Activated CD4-positive, alpha-beta T cell treated with anti-CD3 and anti-CD28 coated beads for 4 hours (primary cell): Measurements from ENCODE around the gene OTULINL.

Source experiments
- DNase-seq, 2 donors: peaks; one replicate each; pipeline ENCODE4 v3.0.0-alpha.2; 2020

Gene OTULINL

GRCh38 chr5:14603141-14603540 lies 21.5 kb downstream of the OTULINL start:
- DNase-seq, result no peak

GRCh38 chr5:14607104-14607503 lies 25.5 kb downstream of the OTULINL start:
- DNase-seq, result no peak

DNA sequence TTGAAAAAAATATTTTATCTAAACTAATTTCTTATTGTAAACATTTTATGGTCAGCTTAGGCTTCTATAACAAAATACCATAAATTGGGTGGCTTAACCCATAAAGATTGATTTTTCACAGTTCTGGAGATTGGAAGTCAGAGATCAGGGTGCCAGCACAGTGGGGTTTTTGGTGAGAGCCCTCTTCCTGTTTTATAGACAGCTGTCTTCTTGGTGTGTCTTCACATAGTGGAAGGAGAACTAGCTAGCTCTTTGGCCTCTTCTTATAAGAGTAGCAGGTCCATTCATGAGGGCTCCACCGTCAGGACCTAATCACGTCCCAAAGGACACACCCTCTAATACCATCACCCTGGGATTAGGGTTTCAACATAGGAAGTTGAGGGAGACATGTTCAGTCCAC lies 26.6 kb downstream of the OTULINL start:
- DNase-seq, result no peak

- DNase-seq, result no peak
Measured at GRCh38 chr5:14611737-14612136, 30.1 kb downstream of the OTULINL start.

DNA sequence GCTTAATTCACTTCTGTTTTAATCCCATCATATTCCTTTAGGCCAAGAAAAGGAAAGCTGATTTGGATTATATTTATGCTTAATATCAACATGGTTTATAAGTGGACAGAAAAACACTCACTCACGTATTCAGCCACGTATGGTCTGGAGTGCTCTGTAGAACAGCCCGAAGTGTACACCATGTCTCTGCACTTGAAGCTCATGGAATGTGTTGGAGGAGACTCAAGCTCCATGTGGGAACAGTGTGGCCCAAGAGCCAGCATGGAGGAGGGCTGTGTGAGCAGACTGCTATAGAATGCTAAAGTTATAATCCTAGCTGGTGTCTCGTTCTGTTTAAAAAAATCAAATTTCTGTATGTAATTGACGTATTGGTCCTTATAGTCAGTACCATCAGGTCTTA lies 32.9 kb downstream of the OTULINL start:
- no peak for DNase-seq

GRCh38 chr5:14615365-14615764 lies 33.8 kb downstream of the OTULINL start:
- DNase-seq, result no peak

- DNase-seq, result no peak
Measured at GRCh38 chr5:14617441-14617840, 35.8 kb downstream of the OTULINL start.

DNA sequence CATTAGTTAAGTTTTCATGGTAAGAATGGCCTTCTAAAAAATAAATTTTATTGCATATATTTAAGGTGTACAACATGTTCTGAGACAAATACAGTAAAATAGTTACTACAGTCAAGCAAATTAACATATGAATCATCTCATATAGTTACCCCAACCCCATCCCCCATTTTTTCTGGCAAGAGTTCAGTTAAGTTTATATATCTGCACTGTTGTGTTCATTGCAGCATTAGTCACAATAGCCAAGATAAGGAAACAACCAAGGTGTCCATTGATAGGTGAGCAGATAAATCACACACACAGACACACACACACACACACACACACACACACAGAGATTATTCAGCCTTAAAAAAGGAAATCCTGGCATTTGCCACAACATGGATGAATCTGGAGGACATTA lies 45.7 kb downstream of the OTULINL start:
- no peak for DNase-seq

DNA sequence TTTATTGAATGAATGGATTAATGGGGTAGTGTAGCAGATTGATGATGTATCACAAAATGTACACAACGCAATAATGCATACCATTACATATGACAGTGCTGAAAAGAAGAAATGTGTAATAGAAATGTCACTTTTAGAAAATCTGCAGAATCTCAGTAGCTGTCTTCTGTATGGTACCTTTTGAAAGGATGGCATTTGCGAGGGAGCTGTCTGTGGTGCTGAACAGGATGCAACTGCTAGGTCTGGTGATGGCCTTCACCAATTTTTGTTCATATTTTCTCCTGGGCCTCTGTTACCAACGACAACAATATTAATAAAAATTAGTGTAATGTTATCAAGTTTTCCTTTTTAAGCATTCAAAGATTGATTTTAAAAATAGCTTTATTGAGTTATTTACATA lies 46.8 kb downstream of the OTULINL start:
- DNase-seq, result peak; percentile 22 to 50

GRCh38 chr5:14630671-14631070 lies 49.1 kb downstream of the OTULINL start:
- no peak for DNase-seq

DNA sequence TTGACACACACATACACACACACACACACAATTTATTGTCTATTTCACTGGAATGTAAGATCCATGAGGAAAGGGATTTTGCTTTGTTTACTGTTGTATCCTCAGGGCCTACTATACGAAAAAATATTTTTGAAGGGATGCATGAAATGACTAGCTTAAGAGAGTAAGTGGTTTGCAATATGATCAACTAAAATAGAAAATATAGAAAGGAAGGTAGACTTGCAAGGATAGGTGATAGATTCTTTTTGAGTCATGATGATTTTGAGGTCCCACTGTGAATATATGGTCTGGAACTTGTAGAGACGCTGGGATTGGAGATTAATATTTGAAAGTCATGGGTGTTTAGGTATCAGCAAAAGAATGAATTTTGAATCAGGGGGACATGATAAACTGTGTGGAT lies 54.1 kb downstream of the OTULINL start:
- DNase-seq, result no peak

DNA sequence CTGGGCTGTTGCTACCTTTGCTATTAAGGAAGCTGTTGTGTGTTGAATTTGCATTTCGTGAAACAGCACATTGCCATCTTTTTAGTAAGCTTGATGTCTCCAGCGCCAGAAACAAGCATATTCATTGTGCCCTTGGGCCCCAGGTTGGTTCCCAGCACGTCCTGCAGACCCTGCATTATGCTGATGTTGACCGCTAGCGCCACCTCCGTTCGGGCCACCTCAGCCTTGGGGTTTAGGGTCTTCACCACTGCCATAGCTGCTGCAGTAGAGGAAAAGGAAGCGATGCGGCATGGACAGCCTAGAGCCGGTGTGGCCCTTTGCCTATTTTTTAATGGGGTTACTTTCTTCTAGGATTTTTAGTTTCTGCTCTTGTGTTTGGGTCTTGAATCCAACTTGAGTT lies 59.2 kb downstream of the OTULINL start:
- DNase-seq, result no peak

DNA sequence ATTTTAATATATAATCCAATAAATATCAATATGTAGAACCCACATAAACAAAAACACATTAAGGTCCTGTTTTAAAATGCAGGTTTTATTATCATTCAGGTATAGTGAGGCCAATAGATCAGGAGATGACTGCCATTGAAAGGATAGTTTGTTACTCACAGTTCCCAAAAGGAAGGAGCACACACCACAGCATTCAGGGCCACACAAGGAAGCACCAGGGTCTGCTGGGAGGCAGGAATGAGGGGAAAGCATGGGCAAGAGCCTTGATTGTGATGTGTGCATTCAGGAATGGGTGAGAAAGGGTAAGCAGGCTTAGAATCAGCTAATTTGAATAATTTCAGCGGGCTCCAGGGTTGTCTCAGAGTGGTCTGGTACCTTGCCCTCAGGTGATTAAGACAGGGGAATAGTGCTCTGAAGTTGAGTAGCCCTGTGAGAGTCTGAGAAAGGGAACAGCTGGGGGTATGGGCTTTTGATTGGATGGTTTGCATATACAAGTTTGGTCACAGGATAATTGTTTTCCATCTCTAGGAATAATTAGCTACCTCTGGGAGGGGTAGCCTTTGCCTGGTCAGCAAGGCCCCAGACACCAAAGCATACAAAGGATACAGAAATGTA lies 63.1 kb downstream of the OTULINL start:
- no peak for DNase-seq

GRCh38 chr5:14650052-14650451 lies 68.5 kb downstream of the OTULINL start:
- DNase-seq, result no peak

DNA sequence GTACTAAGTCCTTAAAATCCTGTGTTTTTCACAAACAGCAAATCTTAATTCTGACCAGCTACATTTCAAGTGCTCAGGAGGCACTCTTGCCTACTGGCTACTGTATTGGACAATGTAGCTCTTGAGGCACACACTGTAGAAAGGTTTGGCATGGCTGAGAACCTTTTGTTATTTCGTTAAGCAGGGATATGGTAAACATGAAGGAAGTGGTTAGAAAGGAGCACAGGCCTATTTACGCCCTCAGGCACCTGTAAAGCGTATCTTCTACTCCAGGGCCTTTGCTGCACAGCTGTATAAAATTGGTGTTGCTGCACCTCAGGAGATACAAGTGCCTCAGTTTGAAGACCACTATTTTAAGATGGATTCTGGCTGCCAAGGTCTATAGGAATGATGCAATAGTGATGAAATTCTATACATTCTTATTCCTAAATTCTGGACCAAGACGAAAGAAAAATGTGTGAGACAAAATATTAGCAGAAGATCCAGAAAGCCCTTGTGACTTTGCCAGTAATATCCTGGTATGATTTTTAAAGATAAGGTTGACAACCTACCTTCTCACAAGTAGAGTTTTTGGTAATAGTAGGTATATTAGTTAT lies 73.7 kb downstream of the OTULINL start:
- DNase-seq, result no peak

DNA sequence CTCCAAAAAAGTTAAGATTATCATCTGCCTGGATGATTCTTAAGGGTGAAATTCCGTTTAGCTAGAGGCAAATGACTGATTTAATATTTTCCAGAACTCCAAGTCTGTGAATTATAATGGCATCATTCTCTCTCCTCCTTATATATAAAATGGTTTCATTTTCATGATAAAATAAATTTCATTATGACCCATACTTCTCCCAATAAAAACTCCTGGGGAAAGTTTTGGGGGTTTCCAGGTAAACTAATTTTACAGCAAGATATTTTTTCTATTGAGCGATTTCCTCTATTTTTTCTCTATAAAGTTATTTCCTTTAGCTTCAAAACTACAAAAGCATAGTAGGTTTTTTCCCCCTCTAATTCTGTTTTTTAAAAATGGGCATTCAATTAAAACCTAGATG lies 75.3 kb downstream of the OTULINL start:
- no peak for DNase-seq

DNA sequence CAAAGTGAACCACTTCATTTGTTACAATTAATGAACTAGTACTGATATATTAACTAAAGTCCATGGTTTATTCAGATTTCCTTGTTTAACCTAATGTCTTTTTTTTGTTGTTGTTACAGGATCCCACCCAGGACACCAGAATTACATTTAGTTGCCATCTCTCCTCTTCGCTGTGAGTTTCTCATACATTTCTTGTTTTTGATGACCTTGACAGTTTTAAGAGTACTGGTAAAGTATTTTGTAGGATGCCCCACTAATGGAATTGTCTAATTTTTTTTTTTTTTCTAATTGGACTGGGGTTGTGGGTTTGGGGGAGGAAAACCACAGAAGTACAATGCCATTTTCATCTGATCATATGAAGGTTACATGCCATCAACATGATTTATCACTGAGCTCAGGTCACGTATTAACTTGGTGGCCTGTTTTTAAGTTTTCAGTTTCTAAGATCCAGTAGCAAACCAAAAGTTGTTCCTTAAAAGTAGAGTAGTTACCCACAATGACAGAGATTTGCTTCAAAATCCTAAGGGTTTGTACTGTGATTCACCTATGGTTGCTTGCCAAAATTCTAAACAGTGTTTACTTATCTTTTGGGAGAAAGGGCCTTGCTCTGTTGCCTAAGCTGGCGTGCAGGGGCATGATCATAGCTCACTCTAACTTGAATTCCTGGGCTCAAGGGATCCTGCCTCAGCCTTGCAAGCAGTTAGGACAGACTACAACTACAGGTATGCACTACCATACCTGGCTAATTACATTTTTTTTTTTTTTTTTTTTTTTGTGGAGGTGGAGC lies 78.4 kb downstream of the OTULINL start:
- DNase-seq, result no peak

DNA sequence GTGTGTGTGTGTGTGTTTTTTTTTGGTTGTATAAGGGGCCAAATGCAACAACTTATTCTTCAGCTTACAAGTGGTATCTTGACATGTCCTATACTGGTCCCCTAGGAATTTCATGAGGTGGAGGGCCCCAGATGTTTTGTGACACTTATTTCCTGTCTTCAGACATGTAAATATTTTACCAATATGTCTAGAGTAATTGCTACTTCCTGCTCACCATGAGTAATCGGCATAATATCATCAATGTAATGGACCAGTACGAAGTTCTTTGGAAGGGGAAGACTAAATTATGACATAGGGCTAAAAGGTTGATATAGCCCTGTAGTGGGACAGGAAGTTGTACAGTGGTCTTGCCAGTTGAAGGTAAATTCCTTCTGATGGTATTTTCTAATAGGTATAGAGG lies 79.2 kb downstream of the OTULINL start:
- DNase-seq, result no peak
